ENCODE measurements around the gene FOXD4L6. TPM values are rescaled to one million over a fixed set of nuclear protein-coding genes. Genes with fewer than 3 reads are reported as not detected.
"Not testable (repeated sequence)": the region's sequence is repeated elsewhere in the genome, so short reads cannot be mapped to it uniquely, and the experiment has no call there.

The FOXD4L6 gene
- total RNA-seq, 1 donor = not detected

- H3K4me3 ChIP-seq (ENCODE audit: low read length); H3K27me3 ChIP-seq (ENCODE audit: insufficient read depth, low read length); H3K9me3 ChIP-seq (ENCODE audit: low read depth, low read length); H3K4me1 ChIP-seq (ENCODE audit: insufficient read depth, low read length): not testable (repeated sequence)
Measured at GRCh38 chr9:41086215-41086614, 42.3 kb downstream of the FOXD4L6 start.

DNA sequence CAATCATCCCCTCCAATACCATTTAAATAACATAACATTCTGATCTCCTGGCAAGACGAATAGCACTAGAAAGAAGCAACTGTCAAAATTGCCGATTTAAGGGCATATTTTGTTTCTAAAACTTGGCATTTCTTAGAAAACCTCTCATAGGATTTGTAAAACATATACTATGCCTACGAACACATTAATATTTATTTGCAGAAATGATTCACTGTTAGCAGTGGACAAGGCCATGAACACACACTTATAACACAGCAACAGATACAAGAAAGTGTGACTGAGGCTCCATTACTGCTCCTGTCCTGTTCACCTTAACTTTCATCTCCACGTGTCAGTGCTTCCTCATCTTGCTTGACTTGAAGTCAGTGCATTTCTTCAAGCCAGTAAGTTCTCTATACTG is 46.1 kb downstream of the FOXD4L6 start:
- not testable (repeated sequence) for H3K27me3 ChIP-seq (ENCODE audit: insufficient read depth, low read length); H3K4me1 ChIP-seq (ENCODE audit: insufficient read depth, low read length); H3K9me3 ChIP-seq (ENCODE audit: low read depth, low read length); H3K4me3 ChIP-seq (ENCODE audit: low read length)

- H3K4me1 ChIP-seq (ENCODE audit: insufficient read depth, low read length); H3K4me3 ChIP-seq (ENCODE audit: low read length); H3K9me3 ChIP-seq (ENCODE audit: low read depth, low read length): not testable (repeated sequence)
- peaks cover 17% of the 10 kb centered on the region for H3K27me3 ChIP-seq (ENCODE audit: insufficient read depth, low read length)
Measured at GRCh38 chr9:41079464-41079863, 49.0 kb downstream of the FOXD4L6 start.

DNA sequence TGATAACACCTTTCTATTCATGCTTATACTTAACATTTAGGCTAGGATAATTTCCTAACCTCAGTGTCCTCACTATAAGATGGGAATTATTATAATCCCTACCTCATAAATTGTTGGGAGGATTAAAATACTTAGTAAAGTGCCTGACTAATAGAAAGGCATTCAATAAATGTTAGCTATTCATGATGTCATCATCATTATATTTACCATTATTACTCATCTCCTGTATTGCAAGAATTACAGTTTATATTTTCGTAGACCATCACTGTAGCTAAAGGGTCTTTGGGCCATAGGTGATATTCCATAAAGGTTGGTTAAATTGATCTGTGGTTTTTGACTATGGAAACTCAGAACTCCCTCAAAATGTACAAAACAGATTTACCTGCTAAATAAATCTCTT is 50.9 kb downstream of the FOXD4L6 start:
- H3K4me1 ChIP-seq (ENCODE audit: insufficient read depth, low read length); H3K4me3 ChIP-seq (ENCODE audit: low read length); H3K9me3 ChIP-seq (ENCODE audit: low read depth, low read length): not testable (repeated sequence)
- peaks cover 27% of the 10 kb centered on the region for H3K27me3 ChIP-seq (ENCODE audit: insufficient read depth, low read length)

Other genes starting within 250 kb of the FOXD4L6 start
- 3.0 TPM for gene ZNG1F, start 60.6 kb upstream of the FOXD4L6 start, total RNA-seq

Measured in mononuclear cell (primary cell).